ENCODE data around the gene PPFIA4.

The PPFIA4 gene

GRCh38 chr1:203104789-203105390, 78.6 kb downstream of the PPFIA4 start:
- DNase-seq, result no peak

- DNase-seq, result no peak
Observed at GRCh38 chr1:203112475-203112874, 86.2 kb downstream of the PPFIA4 start.

- no peak for DNase-seq
Observed at GRCh38 chr1:203113308-203113707, 87.0 kb downstream of the PPFIA4 start.

- no peak for DNase-seq
Observed at GRCh38 chr1:203114202-203114601, 87.9 kb downstream of the PPFIA4 start.

GRCh38 chr1:203116091-203116820, 90.0 kb downstream of the PPFIA4 start:
- no peak for DNase-seq

GRCh38 chr1:203117611-203118575, 91.6 kb downstream of the PPFIA4 start:
- peak; percentile 39 for DNase-seq

GRCh38 chr1:203120325-203121153, 94.2 kb downstream of the PPFIA4 start:
- DNase-seq, result no peak

GRCh38 chr1:203121186-203122015, 95.1 kb downstream of the PPFIA4 start:
- no peak for DNase-seq

GRCh38 chr1:203122159-203122558, 95.9 kb downstream of the PPFIA4 start:
- DNase-seq, result no peak

- no peak for DNase-seq
Observed at GRCh38 chr1:203124011-203124410, 97.7 kb downstream of the PPFIA4 start.

GRCh38 chr1:203124546-203125317, 98.4 kb downstream of the PPFIA4 start:
- no peak for DNase-seq

- no peak for DNase-seq
Observed at GRCh38 chr1:203126151-203126865, 100.0 kb downstream of the PPFIA4 start.

- no peak for DNase-seq
Observed at GRCh38 chr1:203126866-203127665, 100.8 kb downstream of the PPFIA4 start.

GRCh38 chr1:203127666-203128430, 101.6 kb downstream of the PPFIA4 start, which contains the start of gene ADORA1:
ADORA1 (plus strand) TSS chr1:203127726; CDS start chr1:203128842, 1,116 bp downstream.
- no peak for DNase-seq

GRCh38 chr1:203128431-203128715, 102.1 kb downstream of the PPFIA4 start:
- DNase-seq, result no peak

All from NCI-H774 (cell line).